ENCODE results near the gene MRPL57. TPM values are rescaled to one million over a fixed set of nuclear protein-coding genes. Genes with fewer than 3 reads are reported as not detected.
"Not testable (repeated sequence)": the region's sequence is repeated elsewhere in the genome, so short reads cannot be mapped to it uniquely, and the experiment has no call there.

The MRPL57 gene
- total and polyA plus RNA-seq, 2 of the 8 experiments (the other 6 are each of a cell fraction or from before 2014, with no cell fraction given), result 29.9 to 34.1 TPM

DNA sequence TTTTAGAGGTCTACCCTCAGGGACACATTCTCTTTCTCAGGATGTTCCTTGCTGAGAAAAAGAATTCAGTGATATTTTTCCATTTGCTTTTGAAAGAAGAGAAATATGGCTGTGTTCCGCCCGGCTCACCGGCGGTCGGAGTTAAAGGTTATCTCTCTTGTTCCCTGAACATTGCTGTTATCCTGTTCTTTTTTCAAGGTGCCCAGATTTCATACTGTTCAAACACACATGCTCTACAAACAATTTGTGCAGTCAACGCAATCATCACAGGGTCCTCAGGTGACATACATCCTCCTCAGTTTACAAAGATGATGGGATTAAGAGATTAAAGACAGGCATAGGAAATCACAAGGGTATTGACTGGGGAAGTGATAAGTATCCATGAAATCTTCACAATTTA is 40.6 kb upstream of the MRPL57 start:
- CTCF ChIA-PET (ENCODE audit: partially characterized antibody); H3K4me3 ChIP-seq (ENCODE audit: extremely low read depth in 1 of 4, insufficient read depth in 2 of 4, low read depth in 3 of 4, low read length in 4 of 4); H3K27me3 ChIP-seq (replicated peaks in 1 of 4; ENCODE audit: control insufficient read depth in 3 of 4, extremely low read depth in 1 of 4, insufficient read depth in 3 of 4, low read length in 3 of 4): not testable (repeated sequence)

More for the DNA sequence above, 40.6 kb upstream of the MRPL57 start:
- not testable (repeated sequence) for DNase-seq (ENCODE audit: low read depth in 1 of 2, low spot score in 2 of 2); H3K9ac ChIP-seq (replicated peaks in 1 of 4; ENCODE audit: extremely low read depth in 1 of 4, low read depth in 3 of 4, low read length in 3 of 4); H4K91ac ChIP-seq (replicated peaks; ENCODE audit: insufficient read length, low read length); H3K4ac ChIP-seq (replicated peaks; ENCODE audit: insufficient read length, low read depth, low read length); H3K18ac ChIP-seq (ENCODE audit: extremely low read depth, low read length); H2BK20ac ChIP-seq (ENCODE audit: low read length); H2AK5ac ChIP-seq (ENCODE audit: low read depth, low read length); H3K79me2 ChIP-seq (ENCODE audit: control insufficient read depth in 1 of 2, insufficient read depth in 2 of 2, low read length in 2 of 2); H2AFZ ChIP-seq (ENCODE audit: low read length); H2BK120ac ChIP-seq (replicated peaks; ENCODE audit: low read depth, low read length); H3K27ac ChIP-seq (ENCODE audit: low read depth, low read length); H3K4me1 ChIP-seq (replicated peaks in 1 of 4; ENCODE audit: control insufficient read depth in 3 of 4, insufficient read depth in 4 of 4, low read length in 3 of 4); H3K14ac ChIP-seq (ENCODE audit: insufficient read length); H2BK15ac ChIP-seq (ENCODE audit: low read length); H3K23ac ChIP-seq (ENCODE audit: insufficient read length); H2BK5ac ChIP-seq (ENCODE audit: low read depth, low read length); H4K20me1 ChIP-seq (replicated peaks in 1 of 2; ENCODE audit: control insufficient read depth in 1 of 2, insufficient read depth in 2 of 2, low read length in 2 of 2); H3K79me1 ChIP-seq (ENCODE audit: low read depth, low read length); H3K9me3 ChIP-seq (ENCODE audit: insufficient read depth in 2 of 2, low read depth in 1 of 2, low read length in 1 of 2); H3K23me2 ChIP-seq (ENCODE audit: low read depth, low read length); H4K8ac ChIP-seq (ENCODE audit: extremely low read depth, insufficient read depth, low read length); H2BK12ac ChIP-seq (ENCODE audit: low read depth, low read length); H4K5ac ChIP-seq (ENCODE audit: insufficient read length, low read depth, low read length); H3K36me3 ChIP-seq (ENCODE audit: control insufficient read depth in 2 of 4, insufficient read depth in 4 of 4, low read length in 3 of 4); FAIRE-seq; H3K56ac ChIP-seq (replicated peaks; ENCODE audit: insufficient read length, low read depth, low read length); H3K4me2 ChIP-seq (ENCODE audit: insufficient read depth in 1 of 2, low read depth in 2 of 2, low read length in 2 of 2)
- POLR2A ChIA-PET (ENCODE audit: partially characterized antibody), result interaction anchor here (1.0 to 1.4 kb wide), 2 partner anchors 9 to 11 kb away, joined by 3 to 6 read pairs; no protein-coding TSS in a partner anchor
- WGBS, 2 experiments (ENCODE audit: extremely low coverage in 1 of 2, insufficient coverage in 1 of 2, insufficient read length in 1 of 2, insufficient replicate concordance in 2 of 2, low coverage in 1 of 2, low lambda C conversion rate in 2 of 2, missing lambda C conversion rate in 1 of 2), result 72% methylated on average over 6 of the region's 6 CpGs; no CpG with 5 or more reads in 1 of the 2 experiments

All from H1 (cell line).